Suprapubic skin (tissue), 4 donors: Measurements from ENCODE around the gene STK31. TPM values are rescaled to one million over a fixed set of nuclear protein-coding genes. Genes with fewer than 3 reads are reported as not detected.
"Not testable (repeated sequence)": the region's sequence is repeated elsewhere in the genome, so short reads cannot be mapped to it uniquely, and the experiment has no call there.

Source experiments
- DNase-seq, 2 donors: peaks; one replicate each; pipeline ENCODE4 v3.0.0-alpha.2; 2019; ENCODE audit warnings: low spot score in 2 of 2
- H3K27ac ChIP-seq: fragments of 200-600 bp; sonication (generic); one replicate; pipeline ENCODE4 v1.5.1; 2019
- H3K27me3 ChIP-seq: fragments of 200-600 bp; sonication (generic); one replicate; pipeline ENCODE4 v1.5.1; 2019
- H3K36me3 ChIP-seq: fragments of 200-600 bp; sonication (generic); one replicate; pipeline ENCODE4 v1.5.1; 2019
- H3K4me1 ChIP-seq: fragments of 200-600 bp; sonication (generic); one replicate; pipeline ENCODE4 v1.5.1; 2019
- H3K4me3 ChIP-seq: fragments of 200-600 bp; sonication (generic); one replicate; pipeline ENCODE4 v1.5.1; 2019; ENCODE audit warnings: mild to moderate bottlenecking
- H3K9me3 ChIP-seq: fragments of 200-600 bp; sonication (generic); one replicate; pipeline ENCODE4 v1.5.1; 2019
- EP300 ChIP-seq: sonication (generic); formaldehyde crosslinking; IDR thresholded peaks from one replicate; pipeline ENCODE4 v1.6.1; 2017; ENCODE audit warnings: antibody characterized with exemption
- POLR2A ChIP-seq, 2 donors: fragments of 450-650 bp; IDR thresholded peaks; one replicate each; pipeline ENCODE4 v1.6.1; 2017; ENCODE audit warnings: antibody characterized with exemption in 2 of 2, mild to moderate bottlenecking in 2 of 2, moderate library complexity in 2 of 2
- POLR2AphosphoS5 ChIP-seq, 3 donors: sonication (generic); formaldehyde crosslinking; IDR thresholded peaks; one replicate each; pipeline ENCODE4 v1.6.1; 2017; ENCODE audit warnings: antibody characterized with exemption in 3 of 3
- WGBS: methylation state at CpG from one replicate; pipeline ENCODE4 v1.1.5; 2018; 5-methylcytosine and 5-hydroxymethylcytosine counted together
- total RNA-seq, 4 donors: library from RNA; depleted of rRNA; stranded (reverse); fragments of >200 nt; gene quantifications; one replicate each; pipeline ENCODE4 v1.1.0, GENCODE V29; 2016
- TF ChIP-seq, protein P1 (sequence below), 2 donors: fragments of 200-600 bp in 1 of 2; fragments of 450-650 bp in 1 of 2; sonication (generic) in 1 of 2; IDR thresholded peaks; one replicate each; pipeline ENCODE4 v1.5.1; 2016 to 2019; ENCODE audit warnings: antibody characterized with exemption in 2 of 2, mild to moderate bottlenecking in 1 of 2, moderate library complexity in 1 of 2

STK31 gene
- total RNA-seq, 4 donors from 2014 or later = 0.91 to 1.0 TPM; not detected in 2

DNA sequence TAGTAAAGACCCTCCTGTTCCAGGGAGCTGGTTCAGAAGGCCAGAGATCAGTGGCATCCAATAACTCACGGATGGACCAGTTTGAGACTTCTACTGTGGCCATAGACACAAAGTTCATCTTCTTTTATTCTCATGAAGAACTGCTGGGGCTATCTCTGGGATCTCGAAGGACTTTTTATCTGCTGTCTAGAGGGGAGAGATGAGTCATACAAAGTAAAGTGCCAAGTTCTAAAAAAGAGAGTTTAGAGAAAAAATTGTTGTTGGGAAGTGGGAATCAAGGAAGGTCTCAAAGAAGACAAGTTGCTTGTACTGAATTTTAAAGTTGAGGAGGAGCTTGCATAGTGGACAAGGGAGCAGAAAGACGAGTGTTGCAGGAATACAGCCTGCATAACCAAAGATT, 38.0 kb upstream of the STK31 start:
- Histone ChIP-seq H3K4me1 (no peaks in the 10 kb centered on the region), H3K27ac (no peak overlapping the region), H3K4me3 (no peak overlapping the region), H3K9me3 (no peaks in the 10 kb centered on the region), H3K36me3 (no peaks in the 10 kb centered on the region), H3K27me3 (no peaks in the 10 kb centered on the region)
- WGBS = 76% methylated on average over 3 of the region's 3 CpGs
- no peak for DNase-seq
- no peak for TF ChIP-seq POLR2AphosphoS5 (IDR thresholded peaks at IDR 0.05)

DNA sequence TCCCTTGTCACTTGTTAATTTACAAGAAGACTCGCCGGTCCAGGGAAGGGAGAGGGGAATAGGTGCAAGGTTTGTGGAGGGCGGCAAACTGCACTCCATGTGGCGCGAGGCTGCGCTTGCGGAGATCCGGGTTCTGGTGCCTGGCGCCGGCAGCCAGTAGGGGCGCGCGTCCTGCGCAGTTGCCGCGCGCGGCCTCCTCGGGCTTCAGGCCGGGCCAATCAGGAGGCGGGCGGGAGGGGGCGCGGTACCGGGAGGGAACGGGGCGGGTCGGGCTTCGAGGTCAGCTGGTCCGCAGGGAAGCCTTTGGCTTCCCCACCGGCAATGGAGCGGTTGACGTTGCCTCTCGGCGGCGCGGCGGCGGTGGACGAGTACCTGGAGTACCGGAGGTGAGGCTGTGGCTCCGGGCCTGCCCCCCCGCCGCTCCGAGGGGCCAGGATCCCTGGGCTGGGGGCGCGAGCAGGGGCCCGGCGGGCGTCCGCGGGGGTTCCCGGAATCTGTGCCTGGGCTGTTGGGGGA, 30.1 kb upstream of the STK31 start, which contains the start of gene FAM221A:
Gene FAM221A (plus strand): TSS at position 302 of the 516 bp plus-strand sequence. CDS start 20 bp downstream, at position 322.
- H3K27ac ChIP-seq = peak within 1 kb of the TSS; percentile 77
- H3K9me3 ChIP-seq = no peaks in the 10 kb centered on the region
- 2% methylated on average over 7 of the region's 53 CpGs for WGBS
- no peak for TF ChIP-seq EP300
- TF ChIP-seq, protein P1, sequence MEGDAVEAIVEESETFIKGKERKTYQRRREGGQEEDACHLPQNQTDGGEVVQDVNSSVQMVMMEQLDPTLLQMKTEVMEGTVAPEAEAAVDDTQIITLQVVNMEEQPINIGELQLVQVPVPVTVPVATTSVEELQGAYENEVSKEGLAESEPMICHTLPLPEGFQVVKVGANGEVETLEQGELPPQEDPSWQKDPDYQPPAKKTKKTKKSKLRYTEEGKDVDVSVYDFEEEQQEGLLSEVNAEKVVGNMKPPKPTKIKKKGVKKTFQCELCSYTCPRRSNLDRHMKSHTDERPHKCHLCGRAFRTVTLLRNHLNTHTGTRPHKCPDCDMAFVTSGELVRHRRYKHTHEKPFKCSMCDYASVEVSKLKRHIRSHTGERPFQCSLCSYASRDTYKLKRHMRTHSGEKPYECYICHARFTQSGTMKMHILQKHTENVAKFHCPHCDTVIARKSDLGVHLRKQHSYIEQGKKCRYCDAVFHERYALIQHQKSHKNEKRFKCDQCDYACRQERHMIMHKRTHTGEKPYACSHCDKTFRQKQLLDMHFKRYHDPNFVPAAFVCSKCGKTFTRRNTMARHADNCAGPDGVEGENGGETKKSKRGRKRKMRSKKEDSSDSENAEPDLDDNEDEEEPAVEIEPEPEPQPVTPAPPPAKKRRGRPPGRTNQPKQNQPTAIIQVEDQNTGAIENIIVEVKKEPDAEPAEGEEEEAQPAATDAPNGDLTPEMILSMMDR (IDR thresholded peaks at IDR 0.05) = peak; percentile 19 to 97
- peak in 1 of 2 donors; percentile 14 for TF ChIP-seq POLR2A (IDR thresholded peaks at IDR 0.05)
- no peak for TF ChIP-seq POLR2AphosphoS5 (IDR thresholded peaks at IDR 0.05)
- H3K36me3 ChIP-seq = no peaks in the 10 kb centered on the region
- H3K4me3 ChIP-seq = peak within 1 kb of the TSS; percentile 61
- DNase-seq = peak; percentile 92 to 94
- H3K4me1 ChIP-seq = peaks cover 9% of the 10 kb centered on the region
- no peaks in the 10 kb centered on the region for H3K27me3 ChIP-seq

DNA sequence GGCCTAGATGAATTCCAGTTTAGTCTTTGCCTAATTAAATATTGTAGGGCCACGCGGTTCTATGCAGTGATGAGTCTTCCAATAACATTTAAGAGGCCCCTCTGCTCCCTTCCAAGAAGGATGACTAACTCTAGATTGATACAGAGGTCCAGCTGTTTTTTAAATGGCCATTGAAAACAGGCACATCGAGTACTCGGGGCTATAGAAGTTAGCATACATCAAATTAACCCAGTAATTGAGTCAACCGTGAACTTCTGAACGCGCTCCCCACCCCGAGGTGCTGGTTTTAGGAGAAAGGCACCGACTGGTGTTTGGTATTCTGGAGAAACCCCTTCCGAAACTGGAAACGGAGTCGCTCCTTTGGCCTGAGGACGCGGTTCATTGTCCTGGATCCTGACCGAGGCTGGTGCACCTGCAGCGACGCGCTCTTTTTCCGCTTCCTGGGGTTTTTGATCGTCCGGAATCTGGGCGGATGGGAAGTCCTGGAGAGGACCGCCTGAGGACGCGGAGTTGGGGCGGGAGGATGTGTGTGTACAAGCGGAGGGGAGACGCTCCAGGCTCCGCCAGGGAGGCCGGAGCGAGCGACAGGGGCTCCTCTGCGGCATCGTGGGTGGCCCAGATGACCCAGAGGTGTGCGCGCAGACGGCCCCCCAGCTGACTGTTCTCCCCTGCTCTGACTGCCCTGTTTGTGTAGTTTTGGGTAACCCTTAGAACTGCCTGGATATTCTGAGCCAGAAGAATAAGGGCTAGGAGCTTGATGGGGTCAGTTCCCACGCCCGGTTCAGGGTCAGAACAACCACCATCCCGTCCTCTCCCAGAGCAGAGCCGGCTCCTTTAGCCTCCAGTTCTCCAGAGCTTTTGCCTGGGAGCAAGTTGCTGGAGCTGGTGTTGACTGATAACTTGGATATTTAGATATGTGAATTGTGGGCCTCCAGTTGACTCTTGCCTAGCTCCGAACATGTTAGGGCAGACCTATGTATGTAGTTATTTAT, 29.3 kb upstream of the STK31 start:
- H3K36me3 ChIP-seq = no peaks in the 10 kb centered on the region
- WGBS = 25% methylated on average over 13 of the region's 42 CpGs
- peaks cover 10% of the 10 kb centered on the region for H3K4me1 ChIP-seq
- no peaks in the 10 kb centered on the region for H3K27me3 ChIP-seq
- peak in 1 of 2 donors; percentile 79 for DNase-seq
- H3K4me3 ChIP-seq = peak overlapping the region; percentile 61
- H3K9me3 ChIP-seq = no peaks in the 10 kb centered on the region
- H3K27ac ChIP-seq = peak overlapping the region; percentile 77
- TF ChIP-seq, protein P1 (IDR thresholded peaks at IDR 0.05) = no peak
- TF ChIP-seq POLR2AphosphoS5 (IDR thresholded peaks at IDR 0.05) (no peak), POLR2A (IDR thresholded peaks at IDR 0.05) (no peak), EP300 (no peak)

DNA sequence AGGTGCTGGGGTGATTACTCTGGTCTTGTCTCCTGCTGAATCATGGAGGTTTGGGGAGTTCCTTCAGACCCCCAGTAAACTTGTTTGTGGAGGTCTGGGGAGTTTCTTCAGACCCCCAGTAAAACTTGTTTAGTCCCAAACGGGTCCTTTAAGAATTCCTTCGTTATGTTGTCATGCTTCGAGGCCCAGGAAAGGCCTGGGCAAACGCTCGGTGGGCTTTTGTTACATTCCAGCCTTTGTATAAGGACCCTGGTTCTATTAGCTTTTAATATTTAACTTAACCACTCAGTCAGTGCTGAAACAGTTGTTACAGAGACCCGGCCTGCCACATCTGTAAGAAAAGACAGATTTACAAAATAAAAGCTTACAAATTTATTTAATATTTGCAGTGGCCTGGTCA, 26.0 kb upstream of the STK31 start:
- WGBS = 86% methylated on average over 6 of the region's 6 CpGs
- not testable (repeated sequence) for H3K4me3 ChIP-seq, DNase-seq, H3K27me3 ChIP-seq, H3K27ac ChIP-seq, H3K36me3 ChIP-seq, H3K9me3 ChIP-seq
- H3K4me1 ChIP-seq = peaks cover 15% of the 10 kb centered on the region

DNA sequence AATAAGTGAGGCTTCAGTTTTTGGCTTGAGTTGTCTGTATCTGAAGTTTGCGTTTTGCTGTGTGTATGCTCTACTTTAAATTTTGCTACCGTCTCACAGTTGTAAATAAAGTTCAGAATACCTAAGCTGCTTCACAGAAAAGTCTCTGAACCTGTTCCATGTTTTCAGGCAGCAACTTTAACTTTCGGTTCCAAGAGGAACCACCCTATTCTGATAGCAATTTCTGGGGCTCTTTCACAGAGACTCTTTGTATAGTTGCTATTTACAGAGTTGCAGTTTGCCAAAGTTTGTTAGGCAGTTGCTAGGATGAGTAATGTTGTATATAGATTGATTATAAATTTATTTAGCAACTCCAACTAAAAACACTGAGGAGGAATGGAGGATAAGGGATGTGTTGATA, 24.3 kb upstream of the STK31 start:
- DNase-seq = no peak
- no peaks in the 10 kb centered on the region for H3K9me3 ChIP-seq
- WGBS = 35% methylated on average over 3 of the region's 3 CpGs
- no peaks in the 10 kb centered on the region for H3K36me3 ChIP-seq
- H3K27me3 ChIP-seq = no peaks in the 10 kb centered on the region
- H3K27ac ChIP-seq = peak overlapping the region; percentile 72
- peak overlapping the region; percentile 7 for H3K4me3 ChIP-seq
- TF ChIP-seq POLR2AphosphoS5 (IDR thresholded peaks at IDR 0.05) = no peak
- TF ChIP-seq, protein P1 (IDR thresholded peaks at IDR 0.05) = no peak
- no peak for TF ChIP-seq POLR2A (IDR thresholded peaks at IDR 0.05)
- no peak for TF ChIP-seq EP300
- peaks cover 12% of the 10 kb centered on the region for H3K4me1 ChIP-seq

DNA sequence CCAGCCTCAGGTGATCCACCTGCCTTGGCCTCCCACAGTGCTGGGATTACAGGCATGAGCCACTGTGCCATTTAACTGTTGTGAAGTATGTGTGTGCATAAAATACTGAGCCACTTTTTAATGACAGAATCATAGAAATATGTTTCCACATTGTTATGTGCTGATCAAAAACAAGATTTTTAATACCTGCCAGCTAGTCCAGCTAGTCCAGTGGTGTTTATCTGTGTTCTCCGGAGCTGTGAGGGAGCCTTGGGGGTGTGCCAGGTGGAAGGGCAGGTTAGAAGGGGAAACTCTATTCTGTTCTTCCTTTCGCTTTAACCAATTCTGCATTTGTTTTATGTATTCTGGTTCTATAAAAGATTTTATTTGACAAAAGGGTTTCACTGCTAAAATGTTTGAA, 23.0 kb upstream of the STK31 start:
- H3K9me3 ChIP-seq = no peaks in the 10 kb centered on the region
- peaks cover 6% of the 10 kb centered on the region for H3K4me1 ChIP-seq
- TF ChIP-seq POLR2AphosphoS5 (IDR thresholded peaks at IDR 0.05) (no peak), EP300 (no peak), POLR2A (IDR thresholded peaks at IDR 0.05) (no peak)
- TF ChIP-seq, protein P1 (IDR thresholded peaks at IDR 0.05) = no peak
- peaks cover 5% of the 10 kb centered on the region for H3K36me3 ChIP-seq
- H3K4me3 ChIP-seq = no peak overlapping the region
- no peaks in the 10 kb centered on the region for H3K27me3 ChIP-seq
- no peak for DNase-seq
- H3K27ac ChIP-seq = no peak overlapping the region
- WGBS = 60% methylated on average over 2 of the region's 2 CpGs
